GM12872 (cell line): Measurements from ENCODE around the gene SLC22A23.

Source experiments
- CTCF ChIP-seq: IDR thresholded peaks from 3 replicates; pipeline ENCODE4 v1.5.1; 2011; ENCODE audit warnings: low read depth, mild to moderate bottlenecking, low read length, moderate library complexity; ENCODE audit not compliant: insufficient read depth

The SLC22A23 gene

DNA sequence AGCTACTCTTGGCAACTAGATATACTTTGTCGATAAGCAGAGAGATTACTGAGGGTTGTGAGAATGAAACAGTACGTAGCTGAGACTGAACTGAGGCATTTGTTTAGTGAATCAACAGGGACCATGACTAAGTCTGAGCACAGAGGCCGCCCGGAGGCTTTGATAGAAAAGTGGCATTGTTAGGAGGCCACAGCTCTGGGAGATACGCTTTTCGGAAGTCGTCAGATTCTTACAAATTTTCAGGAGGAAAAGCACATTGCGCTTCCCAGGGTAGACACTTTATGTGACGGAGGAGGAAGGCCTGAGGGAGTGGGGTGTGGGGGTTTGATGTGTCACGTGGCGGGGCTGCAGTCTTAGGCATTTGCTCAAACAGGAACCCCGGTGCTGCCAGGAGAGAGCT, 128.7 kb downstream of the SLC22A23 start:
- TF ChIP-seq CTCF: no peak

GRCh38 chr6:3327403-3327802, 129.4 kb downstream of the SLC22A23 start:
- TF ChIP-seq CTCF: no peak

DNA sequence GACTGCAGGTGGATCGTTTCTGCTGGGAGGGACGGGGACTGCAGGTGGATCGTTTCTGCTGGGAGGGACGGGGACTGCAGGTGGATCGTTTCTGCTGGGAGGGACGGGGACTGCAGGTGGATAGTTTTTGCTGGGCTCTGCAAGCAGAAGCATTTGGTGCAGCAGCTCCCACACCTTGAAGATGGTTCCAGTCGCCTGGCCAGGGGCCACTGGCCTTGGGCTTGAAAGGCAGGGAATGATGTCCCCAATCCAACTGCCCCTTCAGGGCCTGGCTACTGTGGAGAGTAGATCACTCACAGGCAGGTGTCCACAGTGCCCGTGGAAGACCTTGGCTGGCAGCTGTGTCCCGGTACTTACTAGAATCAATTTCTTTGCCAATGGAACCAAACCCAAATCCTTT, 129.9 kb downstream of the SLC22A23 start:
- no peak for TF ChIP-seq CTCF

DNA sequence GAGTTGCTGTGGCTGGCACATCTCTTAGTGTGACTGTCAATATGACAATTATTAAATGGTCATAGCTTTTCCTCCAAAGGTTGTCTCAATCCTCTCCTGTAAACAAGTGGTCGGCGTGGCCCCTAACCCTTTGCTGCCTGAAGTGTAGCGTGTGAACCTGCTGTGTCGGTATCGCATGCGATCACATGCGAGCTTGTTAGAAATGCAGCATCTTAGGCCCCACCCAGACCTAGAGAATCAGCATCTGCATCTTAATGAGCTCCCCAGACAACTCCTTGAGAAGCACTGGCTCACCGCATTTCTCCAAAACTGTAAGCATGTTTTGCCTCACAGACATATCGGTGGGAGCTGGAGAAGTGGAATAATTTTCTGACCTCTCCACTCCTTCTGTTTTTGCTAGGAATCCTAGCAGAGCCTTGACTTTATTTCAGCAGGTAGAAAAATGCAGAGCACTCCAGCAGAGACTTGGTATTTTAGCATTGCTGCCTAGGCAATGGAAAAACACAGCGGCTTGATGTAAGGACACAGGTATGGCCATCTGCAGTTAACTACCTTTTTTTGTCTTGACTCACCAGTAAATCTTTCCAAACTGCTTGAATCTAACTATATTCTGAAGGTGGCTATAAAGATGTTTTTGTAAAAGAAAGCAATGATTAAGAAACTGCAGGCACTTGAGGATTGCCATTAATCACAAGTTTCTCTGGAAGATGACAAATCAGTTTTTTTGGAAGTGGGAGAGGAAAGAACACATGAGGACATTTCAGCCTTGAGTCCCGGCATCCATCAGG, 130.5 kb downstream of the SLC22A23 start:
- TF ChIP-seq CTCF: no peak

- no peak for TF ChIP-seq CTCF
Observed at GRCh38 chr6:3325210-3325609, 131.6 kb downstream of the SLC22A23 start.

- TF ChIP-seq CTCF: no peak
Observed at GRCh38 chr6:3324262-3324942, 132.4 kb downstream of the SLC22A23 start.

GRCh38 chr6:3323696-3324261, 133.1 kb downstream of the SLC22A23 start:
- TF ChIP-seq CTCF: no peak
